Left cardiac atrium (tissue), 4 donors: ENCODE measurements around the gene MSI1. TPM values are rescaled to one million over a fixed set of nuclear protein-coding genes. Genes with fewer than 3 reads are reported as not detected.

Experiments
- ATAC-seq, 2 donors: fragments of 200-7000 bp; cut with Tn5 transposase; one replicate each; pipeline ENCODE4 v1.9.1; 2020; ENCODE audit warnings: mild to moderate bottlenecking in 2 of 2, moderate library complexity in 2 of 2
- DNase-seq: peaks from one replicate; pipeline ENCODE4 v3.0.0-alpha.2; 2020
- intact Hi-C, 2 donors: fragments of 100-400 bp; cut with DNase I; formaldehyde crosslinking; loops; one replicate each; pipeline versions ENCODE4 v1.14.1 to v1.15.1; 2022 to 2023
- long read RNA-seq: library from polyadenylated mRNA; unstranded; transcript quantifications from one replicate; pipeline ENCODE4 v2.0.0, GENCODE V29; 2021
- total RNA-seq, 2 donors: library from RNA; stranded (reverse); fragmentation: NEBNext Ultra II Directional; extraction: Animal tissue kit (Norgen Biotek cat#: 25700); gene quantifications; one replicate each; pipeline ENCODE4 v1.2.1, GENCODE V29; 2021
- donor health status: DM: no; HTN: yes; CAD: no.
- donor health status: DM: no; HTN: yes; CAD: no; lungs with severe emphysema.
- donor health status: DM: yes; HTN: yes; CAD: no.
- donor health status: Dilated cardiomyopathy.

MSI1 gene
- 1 to 10 TPM; 6.2 to 7.8 TPM for total RNA-seq
- long read RNA-seq, partial matches to known transcripts: 1 of 1 reads
- long read RNA-seq, other reads (novel, unspliced or antisense): 0 of 1 reads

DNA sequence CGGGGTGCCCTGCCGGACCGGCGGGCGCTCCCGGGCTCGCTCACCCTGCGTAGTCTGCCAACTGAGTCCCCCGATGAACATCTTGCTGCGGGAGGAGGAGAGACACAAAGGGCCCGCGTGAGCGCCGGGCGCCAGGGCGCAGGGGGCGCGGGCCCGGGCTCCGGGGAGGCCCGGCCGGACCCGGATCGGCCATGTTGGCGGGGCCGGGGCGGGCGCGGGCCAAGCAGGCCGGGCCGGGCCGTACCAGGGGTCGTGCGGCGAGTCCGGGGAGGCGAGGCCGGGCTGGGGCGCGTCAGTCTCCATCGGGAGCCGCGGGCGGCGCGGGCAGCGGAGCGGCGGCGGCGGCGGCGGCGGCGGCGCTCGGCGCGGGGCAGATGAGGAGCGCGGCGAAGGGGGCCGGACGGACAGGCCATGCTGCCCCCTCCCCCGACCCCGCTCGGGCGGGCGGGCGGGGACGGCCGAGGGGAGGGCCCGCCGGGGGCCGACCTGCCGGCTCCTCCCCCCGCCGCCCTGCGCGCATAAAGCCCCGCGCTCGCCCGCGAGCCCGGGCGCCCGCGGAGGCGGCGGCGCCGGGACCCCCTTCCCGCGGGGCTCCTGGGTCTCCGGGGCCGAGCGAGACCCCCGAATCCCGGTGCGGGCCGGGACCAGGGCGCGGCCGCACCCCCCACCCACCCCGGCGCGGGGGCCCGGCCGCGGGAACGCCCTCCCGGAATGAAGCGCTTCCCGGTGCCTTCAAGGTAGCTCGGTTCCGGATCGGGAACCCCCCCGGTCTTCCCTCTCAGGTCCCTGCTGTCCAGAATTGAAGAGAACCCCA lies at the start of gene MSI1:
TSS of gene MSI1 (minus strand) at position 376 of the 814 bp plus-strand sequence. CDS start at position 303, 73 bp downstream.
- intact Hi-C loops: no loop called here
- ATAC-seq (peak; percentile 23 to 57), DNase-seq (no peak)

DNA sequence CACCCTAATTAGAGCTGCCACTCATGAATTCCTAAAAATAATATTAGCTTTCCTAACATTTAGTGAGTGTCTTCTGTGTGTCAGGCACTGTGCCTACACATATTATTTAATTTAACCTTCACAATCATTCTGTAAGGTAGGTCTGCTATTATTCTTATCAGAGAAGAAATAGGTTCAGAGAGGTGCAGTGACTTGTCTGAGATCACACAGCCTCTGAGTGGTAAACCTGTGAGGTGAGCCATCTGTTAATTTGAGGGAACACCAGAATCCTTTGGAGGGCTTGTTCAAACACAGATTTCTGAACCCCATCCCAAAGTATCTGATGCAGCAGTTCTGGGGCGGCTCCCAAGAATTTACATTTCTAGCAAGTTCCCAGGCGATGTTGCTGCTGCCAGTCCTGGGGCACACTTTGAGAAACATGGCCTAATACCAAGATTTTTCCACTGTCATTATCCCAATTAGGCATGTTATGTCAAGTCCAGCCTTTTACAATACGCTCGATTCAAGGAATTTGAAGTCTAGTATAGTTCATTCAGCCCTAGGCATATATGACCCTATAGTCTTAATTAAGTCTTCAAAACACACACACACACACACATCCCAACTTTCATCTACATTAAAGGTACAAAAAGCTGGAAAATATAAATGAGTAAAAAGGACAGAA lies 49.1 kb upstream of the MSI1 start:
- no peak for DNase-seq
- intact Hi-C loops: no loop called here
- no peak for ATAC-seq

DNA sequence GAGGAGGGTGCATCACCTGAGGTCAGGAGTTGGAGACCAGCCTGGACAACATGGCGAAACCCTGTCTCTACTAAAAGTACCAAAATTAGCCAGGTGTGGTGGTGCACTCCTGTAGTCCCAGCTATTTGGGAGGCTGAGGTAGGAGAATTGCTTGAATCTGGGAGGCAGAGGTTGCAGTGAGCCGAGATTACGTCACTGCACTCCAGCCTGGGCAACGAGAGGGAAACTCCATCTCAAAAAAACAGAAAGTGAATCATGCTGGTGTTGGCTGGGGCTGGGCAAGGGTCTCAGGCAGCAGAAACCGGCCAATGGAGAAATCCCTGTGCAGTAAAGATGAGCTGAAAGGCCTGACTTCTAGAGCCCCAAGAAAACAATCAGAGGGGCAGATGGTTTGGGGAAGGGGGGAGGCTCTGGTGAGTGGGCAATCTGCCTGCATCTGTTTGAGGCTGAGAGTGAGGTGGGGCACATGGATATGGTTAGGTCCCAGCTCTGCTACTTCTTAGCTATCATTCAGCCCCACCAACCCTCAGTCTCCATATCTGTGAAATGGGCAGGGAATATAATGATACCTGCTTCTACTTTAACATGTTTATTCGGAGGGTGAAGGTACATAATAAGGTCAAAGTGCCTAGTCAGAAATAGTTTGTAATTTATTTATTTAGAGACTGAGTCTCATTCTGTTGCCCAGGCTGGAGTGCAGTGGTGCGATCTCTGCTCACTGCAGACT lies 47.7 kb upstream of the MSI1 start:
- DNase-seq (no peak), ATAC-seq (no peak)
- intact Hi-C loops: no loop called here

DNA sequence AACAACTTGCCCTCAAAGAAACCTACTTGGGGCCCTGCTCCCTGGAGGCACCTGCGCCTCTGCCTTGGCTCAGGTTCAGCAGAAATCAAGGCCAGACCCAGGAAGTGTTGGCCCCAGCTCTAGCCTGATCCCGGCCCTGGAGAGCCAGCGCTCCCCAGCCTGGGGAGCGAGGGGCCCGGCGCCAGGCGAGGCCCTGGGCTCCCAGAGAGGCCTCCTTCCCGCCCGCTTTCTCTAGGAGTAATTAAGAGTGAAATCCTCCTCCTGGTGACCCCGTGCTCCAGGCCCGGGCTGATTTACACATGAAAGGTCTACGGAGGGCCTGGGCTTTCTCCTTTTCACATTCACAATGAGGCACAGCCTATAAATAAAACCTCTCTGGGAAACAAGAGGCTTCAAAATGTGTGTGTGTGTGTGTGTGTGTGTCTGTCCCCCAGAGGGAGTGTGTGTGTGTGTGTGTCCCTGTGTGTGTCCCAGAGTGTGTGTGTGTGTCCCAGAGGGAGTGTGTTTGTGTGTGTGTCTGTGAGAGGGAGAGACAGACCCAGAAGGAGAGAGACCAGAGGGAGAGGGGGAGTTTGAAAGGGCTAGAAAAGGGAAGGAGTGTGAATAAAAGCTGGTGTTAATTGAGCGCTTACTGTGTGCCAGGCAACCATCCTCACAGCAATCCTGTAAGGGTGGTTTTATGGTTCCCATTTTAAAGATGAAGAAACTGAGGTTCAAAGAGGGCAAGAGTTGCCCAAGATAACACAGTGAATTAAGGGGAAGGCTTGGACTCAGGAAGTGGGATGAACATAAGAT lies 45.1 kb upstream of the MSI1 start:
- DNase-seq: no peak
- ATAC-seq: peak; percentile 60 to 70
- intact Hi-C loops: no loop called here

DNA sequence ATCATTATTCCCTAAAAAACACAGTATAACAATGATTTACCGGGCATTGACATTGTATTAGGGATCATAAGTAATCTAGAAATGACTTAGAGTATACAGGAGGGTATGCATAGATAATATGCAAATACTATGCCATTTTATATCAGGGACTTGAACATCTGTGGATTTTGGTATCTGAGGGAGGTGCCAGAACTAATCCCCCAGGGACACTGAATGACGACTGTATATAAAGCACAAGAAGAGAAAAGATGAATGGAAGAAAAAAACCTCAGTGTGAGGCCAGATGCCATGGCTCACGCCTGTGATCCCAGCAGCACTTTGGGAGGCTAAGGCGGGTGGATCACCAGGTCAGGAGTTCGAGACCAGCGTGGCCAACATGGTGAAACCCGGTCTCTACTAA lies 43.5 kb upstream of the MSI1 start:
- intact Hi-C loops: no loop called here
- ATAC-seq (no peak), DNase-seq (no peak)

DNA sequence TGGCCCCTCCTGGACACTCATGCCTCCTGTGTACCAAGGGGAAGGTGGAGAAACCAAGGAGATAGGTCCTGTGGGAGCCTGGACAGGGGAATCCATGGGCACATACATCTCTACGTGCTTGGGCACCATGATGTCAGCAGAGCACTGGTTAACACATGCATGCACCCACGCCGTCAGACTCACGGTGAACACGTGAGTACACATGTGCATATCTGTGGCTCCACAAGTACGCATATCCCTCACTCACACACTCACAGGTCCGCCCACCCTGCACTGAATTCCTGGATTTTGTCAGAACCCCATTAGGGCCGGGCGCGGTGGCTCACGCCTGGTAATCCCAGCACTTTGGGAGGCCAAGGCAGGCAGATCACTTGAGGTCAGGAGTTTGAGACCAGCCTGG lies 39.8 kb upstream of the MSI1 start:
- ATAC-seq (no peak), DNase-seq (no peak)
- intact Hi-C loops: no loop called here

DNA sequence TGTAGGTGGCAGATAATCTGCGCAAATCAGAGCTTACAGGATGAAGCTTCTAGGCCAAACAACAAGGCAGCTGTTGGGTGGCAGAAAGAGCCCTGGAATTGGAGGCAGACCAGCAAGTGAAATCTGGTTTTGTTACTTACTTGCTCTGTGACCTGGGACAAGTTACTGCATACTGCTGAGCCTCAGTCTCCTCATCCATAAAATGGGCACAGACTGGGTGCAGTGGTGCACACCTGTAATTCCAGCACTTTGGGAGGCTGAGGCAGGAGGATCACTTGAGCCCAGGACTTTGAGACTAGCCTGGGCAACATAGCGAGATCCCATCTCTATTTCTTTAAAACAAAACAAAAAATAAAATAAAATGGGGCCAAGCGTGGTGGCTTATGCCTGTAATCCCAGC lies 37.6 kb upstream of the MSI1 start:
- intact Hi-C loops: no loop called here
- no peak for ATAC-seq
- no peak for DNase-seq

DNA sequence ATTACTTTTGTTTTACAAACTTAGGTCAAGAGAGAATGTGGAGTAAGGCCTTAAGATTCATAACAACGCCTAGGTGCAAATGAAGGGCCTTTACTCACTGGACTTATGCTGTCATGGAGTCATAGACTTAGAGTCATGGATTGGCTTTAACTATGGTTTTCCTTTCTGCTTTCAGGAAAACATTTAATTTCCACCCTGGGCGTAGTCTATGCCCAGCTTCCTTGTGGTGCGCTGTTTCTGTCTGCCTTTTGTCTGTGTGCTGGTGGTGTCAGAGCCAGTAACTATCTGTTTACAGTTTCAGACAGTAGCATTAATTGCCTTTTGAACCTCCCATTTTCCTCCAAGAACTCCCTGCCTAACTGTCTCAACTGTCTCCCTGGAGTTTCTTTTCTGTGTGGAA lies 37.1 kb upstream of the MSI1 start:
- ATAC-seq (no peak), DNase-seq (no peak)
- intact Hi-C loops: no loop called here

DNA sequence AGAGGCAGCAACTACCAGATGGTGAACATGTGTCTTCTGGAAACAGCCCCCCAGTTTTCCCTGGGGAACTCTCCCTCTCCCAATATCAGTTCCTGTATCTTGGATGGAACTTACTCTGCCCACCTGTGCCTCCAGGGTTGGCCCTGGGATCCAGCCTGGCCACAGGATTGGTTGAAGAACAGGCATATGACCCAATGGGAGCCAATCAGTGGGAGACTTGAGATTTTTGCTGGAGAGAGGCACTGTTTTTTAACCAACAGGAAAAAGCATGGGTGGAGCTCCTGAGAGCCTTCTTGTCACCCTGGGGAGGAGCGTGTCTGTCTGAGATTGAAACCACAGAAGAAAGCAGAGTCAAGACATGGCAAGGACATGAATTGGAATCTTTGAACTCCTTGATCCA lies 35.3 kb upstream of the MSI1 start:
- intact Hi-C loops: no loop called here
- DNase-seq (no peak), ATAC-seq (no peak)

DNA sequence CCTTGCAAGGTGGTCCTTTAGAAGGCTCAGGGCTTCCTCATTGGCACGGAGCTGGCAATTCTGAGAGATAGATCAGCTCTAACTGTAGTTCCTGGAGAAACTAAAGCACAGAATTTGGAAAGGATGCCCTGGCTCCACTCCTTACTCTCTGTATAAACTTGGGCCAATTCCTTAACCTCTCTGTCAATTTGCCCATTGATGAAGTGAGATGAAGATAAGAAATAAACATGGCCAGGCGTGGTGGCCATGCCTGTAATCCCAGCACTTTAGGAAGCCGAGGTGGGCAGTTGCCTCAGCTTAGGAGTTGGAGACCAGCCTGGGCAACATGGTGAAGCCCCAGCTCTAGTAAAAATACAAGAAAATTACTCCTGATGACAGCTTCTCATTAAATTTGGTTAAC lies 34.9 kb upstream of the MSI1 start:
- DNase-seq (no peak), ATAC-seq (no peak)
- intact Hi-C loops: no loop called here

DNA sequence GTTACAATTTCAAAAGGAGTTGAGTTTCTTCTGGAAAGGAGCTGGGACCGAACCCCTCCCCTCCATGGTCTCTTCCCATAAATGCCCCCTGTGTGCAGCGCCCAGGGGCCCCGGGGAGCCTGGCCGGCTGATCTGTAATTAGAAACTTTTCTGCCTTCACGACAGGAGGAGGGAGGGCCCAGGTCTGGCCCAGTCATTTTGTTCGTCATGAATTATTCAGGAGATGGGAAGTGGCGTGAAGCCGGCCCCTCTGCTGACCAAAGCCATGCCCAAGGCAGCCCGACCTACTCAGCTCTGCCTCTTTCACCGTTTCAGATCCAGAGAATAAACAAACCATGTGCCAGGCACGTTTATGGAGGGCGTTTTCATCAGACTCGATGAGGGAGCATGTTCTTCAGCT lies 33.3 kb upstream of the MSI1 start:
- ATAC-seq: peak in 1 of 2 donors; percentile 41
- intact Hi-C loops: no loop called here
- no peak for DNase-seq

DNA sequence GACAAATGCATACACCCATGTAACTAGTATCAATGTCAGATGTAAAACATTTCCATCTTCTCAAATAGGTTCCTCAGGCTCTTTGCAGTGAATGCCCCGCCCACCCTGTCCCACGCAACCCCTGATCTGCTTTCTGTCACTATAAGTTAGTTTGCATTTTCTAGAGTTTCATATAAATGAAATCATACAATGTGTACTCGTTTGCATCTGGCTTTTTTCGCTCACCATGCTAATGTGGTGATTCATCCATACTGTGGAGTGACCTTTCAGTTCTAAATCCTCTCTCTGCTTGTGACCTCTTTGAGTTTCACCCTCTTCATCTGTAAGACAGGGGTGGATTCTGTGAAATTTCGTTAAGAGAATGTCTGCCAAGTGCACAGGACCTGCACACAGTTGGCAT lies 30.6 kb upstream of the MSI1 start:
- no peak for DNase-seq
- intact Hi-C loops: no loop called here
- ATAC-seq: no peak

DNA sequence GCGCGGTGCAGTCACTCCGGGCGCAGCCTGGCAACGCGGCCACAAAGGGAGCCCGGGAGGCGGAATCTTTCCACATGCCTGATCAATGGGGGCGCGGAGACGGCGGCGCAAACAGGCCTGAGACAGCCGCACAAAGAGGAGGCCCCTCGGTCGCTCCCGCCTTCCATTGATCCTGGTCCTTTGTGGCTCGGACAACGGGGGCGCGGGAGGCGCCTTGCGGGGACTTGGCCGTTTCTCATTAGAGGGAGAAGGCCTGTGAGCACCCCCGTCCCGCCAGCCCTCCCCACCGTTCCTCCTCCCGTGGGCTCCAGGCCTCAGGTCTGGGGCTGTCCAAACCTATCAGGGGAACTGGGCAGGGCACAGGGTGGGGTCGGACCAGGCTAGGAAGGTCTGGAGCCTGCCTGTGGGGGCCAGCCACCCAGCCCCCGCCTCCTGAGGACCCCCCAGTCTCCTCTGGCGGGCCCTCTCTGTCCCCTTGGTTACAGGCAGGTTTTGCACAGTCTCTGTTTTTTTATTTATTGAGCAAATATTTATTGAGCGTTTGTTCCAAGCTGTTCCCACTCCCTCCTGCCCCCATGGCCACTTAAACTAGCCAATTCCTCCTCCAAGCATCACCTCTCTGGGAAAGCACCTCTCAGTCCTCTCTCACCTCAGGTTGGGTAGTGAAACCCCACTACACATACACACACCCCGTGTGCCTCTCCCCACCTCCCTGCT lies 29.0 kb upstream of the MSI1 start:
- ATAC-seq: no peak
- intact Hi-C loops: no loop called here
- no peak for DNase-seq

DNA sequence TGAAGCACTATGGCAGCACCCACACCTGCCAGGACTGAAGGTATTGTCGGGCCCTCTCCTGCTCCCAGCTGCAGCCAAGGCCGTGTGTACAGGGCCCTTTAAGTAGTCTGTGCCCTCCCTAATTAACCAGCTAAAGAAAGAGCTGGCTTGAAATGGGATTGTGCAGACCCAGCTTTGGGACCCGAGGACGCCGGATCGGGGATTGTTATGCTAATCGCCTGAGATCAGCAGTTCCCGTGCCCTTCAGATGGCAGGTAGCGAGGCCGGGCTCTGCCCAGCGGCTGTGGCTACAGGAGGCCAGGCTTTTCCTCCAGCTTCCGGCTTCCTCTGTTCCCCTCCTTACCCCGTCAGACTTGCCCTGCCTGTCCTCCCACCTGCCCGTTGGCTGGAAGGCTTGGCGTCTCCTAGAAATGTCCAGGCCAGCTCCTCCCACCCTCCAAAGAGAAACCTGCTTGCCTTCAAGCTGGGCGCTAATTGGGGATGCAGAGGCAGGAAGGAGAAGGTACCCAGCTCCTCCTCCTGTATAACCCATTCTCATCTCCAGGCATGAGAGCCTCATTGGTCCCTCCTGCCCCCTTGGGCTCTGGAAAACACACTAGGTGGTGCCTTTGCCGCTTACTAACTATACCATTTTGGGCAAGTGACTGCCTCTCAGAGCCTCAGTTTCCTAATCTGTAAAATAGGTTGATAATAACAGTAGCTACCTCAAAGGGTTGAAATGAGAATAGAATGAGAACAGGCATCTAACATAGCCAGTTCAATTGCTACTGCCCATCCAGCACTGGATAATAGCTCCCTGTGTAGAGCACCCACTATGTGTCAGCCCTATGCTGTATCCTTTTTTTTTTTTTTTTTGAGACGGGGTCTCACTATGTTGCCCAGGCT lies 25.8 kb upstream of the MSI1 start:
- intact Hi-C loops: no loop called here
- DNase-seq (no peak), ATAC-seq (peak; percentile 41 to 87)

DNA sequence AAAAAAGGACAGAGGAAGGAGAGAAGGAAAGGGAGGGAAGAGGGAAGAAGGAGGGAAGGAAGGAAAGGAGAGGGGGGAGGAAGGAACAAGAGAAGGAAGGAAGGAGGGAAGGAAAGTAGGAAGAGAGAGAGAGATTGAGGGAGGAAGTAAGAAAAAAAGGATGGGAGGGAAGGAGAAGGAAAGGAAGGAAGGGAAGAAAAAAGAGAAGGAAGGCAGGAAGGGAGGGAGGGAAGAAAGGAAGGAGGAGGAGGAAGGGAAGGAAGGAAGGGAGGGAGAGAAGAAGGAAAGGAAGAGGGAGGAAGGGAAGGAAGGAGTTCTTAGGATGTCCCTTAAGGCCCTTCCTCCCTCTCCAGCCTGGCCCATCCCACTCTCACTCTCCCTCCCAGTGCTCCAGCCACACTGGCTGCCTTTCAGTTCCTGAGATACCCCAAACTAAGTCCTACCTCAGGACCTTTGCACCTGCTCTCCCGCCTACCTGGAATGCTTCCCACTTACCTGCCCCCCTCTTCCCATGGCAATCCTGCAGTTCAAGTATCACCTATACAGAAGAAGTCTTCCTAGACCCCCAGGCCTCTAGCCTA lies 21.7 kb upstream of the MSI1 start:
- intact Hi-C loops: no loop called here
- no peak for DNase-seq
- ATAC-seq: no peak

DNA sequence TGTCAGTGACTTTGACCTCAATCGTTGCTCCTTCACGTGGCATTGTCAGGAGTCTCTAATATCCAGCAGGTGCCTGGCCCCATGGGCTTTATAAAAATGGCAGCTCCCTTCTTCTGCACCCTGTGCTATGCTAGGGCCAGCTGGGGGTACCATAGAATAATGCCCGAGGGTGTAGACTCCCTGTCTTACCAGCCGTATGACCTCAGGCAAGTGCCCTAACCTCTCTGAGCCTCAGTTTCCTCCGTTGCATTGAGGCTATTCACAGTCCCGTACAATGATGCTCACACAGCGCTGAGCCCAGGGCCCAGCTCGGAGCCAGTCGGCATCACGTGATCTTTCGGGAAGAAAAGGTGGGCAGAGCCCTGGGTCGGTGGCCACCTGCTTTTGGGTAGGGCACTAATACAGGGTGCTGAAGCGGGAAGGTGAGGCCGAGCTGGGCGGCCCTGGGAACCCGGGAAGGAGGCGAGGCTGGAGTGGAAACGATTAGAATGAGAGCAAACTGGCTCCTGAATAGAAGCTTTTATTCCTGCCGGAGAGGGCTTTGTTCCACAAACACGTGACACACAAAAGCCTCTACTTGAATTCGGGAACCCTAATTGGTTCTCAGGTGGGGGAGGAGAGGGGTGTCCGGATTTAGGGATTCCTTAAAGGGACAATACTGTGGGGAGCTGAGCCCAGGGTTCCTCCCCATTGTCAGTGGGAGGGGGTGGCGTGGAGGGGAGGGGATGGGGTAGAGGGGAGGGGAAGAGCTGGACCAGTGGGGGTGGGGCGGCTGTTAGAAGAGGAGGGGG lies 19.9 kb upstream of the MSI1 start:
- intact Hi-C loops: no loop called here
- ATAC-seq (no peak), DNase-seq (no peak)
